Gastroesophageal sphincter (tissue), 4 donors: Measurements from ENCODE around the gene ELOVL5. TPM values are rescaled to one million over a fixed set of nuclear protein-coding genes. Genes with fewer than 3 reads are reported as not detected.

Source experiments
- ATAC-seq: fragments of 150-250 bp; one replicate; pipeline ENCODE4 v1.9.1; 2016; ENCODE audit warnings: mild to moderate bottlenecking, moderate library complexity
- H3K27ac ChIP-seq, 4 donors: fragments of 200-600 bp; sonication (generic) in 3 of 4; 1 replicate in 3 of 4; 2 replicates in 1 of 4; pipeline ENCODE4 v1.5.1; 2016 to 2019
- H3K27me3 ChIP-seq: fragments of 200-600 bp; sonication (generic); one replicate; pipeline ENCODE4 v1.5.1; 2019
- H3K36me3 ChIP-seq, 2 donors: fragments of 200-600 bp; sonication (generic); one replicate each; pipeline ENCODE4 v1.5.1; 2019; ENCODE audit warnings: control low read depth in 1 of 2
- H3K4me1 ChIP-seq, 3 donors: fragments of 200-600 bp; sonication (generic); 1 replicate in 2 of 3; 2 replicates in 1 of 3; pipeline ENCODE4 v1.5.1; 2016 to 2019; ENCODE audit warnings: control low read depth in 2 of 3
- H3K4me3 ChIP-seq, 2 donors: fragments of 200-600 bp; sonication (generic); one replicate each; pipeline ENCODE4 v1.5.1; 2019; ENCODE audit warnings: mild to moderate bottlenecking in 1 of 2, moderate library complexity in 1 of 2
- H3K9me3 ChIP-seq, 3 donors: fragments of 200-600 bp; sonication (generic); one replicate each; pipeline ENCODE4 v1.5.1; 2017 to 2019; ENCODE audit warnings: control low read depth in 2 of 3
- CTCF ChIP-seq, 4 experiments: fragments of 200-600 bp in 2 of 4; fragments of 450-650 bp in 2 of 4; sonication (generic) in 1 of 4; IDR thresholded peaks; one replicate each; pipeline ENCODE4 v1.5.1; 2017 to 2019; ENCODE audit warnings: antibody characterized with exemption in 4 of 4, mild to moderate bottlenecking in 2 of 4, moderate library complexity in 2 of 4
- EP300 ChIP-seq: sonication (generic); formaldehyde crosslinking; IDR thresholded peaks from one replicate; pipeline ENCODE4 v1.6.1; 2017; ENCODE audit warnings: antibody characterized with exemption, mild to moderate bottlenecking
- POLR2A ChIP-seq, 2 donors: fragments of 450-650 bp; IDR thresholded peaks; one replicate each; pipeline ENCODE4 v1.6.1; 2017; ENCODE audit warnings: antibody characterized with exemption in 2 of 2, mild to moderate bottlenecking in 2 of 2, moderate library complexity in 1 of 2
- POLR2AphosphoS5 ChIP-seq: sonication (generic); formaldehyde crosslinking; IDR thresholded peaks from one replicate; pipeline ENCODE4 v1.6.1; 2017; ENCODE audit warnings: antibody characterized with exemption
- WGBS, 2 donors: methylation state at CpG; one replicate each; pipeline ENCODE4 v1.1.5; 2018; ENCODE audit warnings: low coverage in 1 of 2; 5-methylcytosine and 5-hydroxymethylcytosine counted together
- total RNA-seq, 4 donors: library from RNA; depleted of rRNA; stranded (reverse); fragments of >200 nt; gene quantifications; one replicate each; pipeline ENCODE4 v1.1.0, GENCODE V29; 2016

Gene ELOVL5
- total RNA-seq, 4 donors from 2014 or later = 51.5 to 94.6 (median 64.6) TPM

GRCh38 chr6:53241938-53242337, 106.8 kb downstream of the ELOVL5 start:
- ATAC-seq = no peak

GRCh38 chr6:53240761-53241160, 108.0 kb downstream of the ELOVL5 start:
- Histone ChIP-seq H3K4me1 (no peaks in the 10 kb centered on the region), H3K4me3 (no peak overlapping the region), H3K27me3 (no peaks in the 10 kb centered on the region), H3K36me3 (no peaks in the 10 kb centered on the region), H3K27ac (no peak overlapping the region), H3K9me3 (peaks cover 0 to 3% (median 0%) of the 10 kb centered on the region in 3 donors)
- no peak for TF ChIP-seq EP300
- no peak for TF ChIP-seq CTCF (IDR thresholded peaks at IDR 0.05)
- TF ChIP-seq POLR2AphosphoS5 = no peak
- no peak for TF ChIP-seq POLR2A (IDR thresholded peaks at IDR 0.05)
- no CpG with 5 or more reads among the region's 2 CpGs for WGBS, 2 donors
- no peak for ATAC-seq

More at GRCh38 chr6:53241938-53242337, 106.8 kb downstream of the ELOVL5 start:
- TF ChIP-seq POLR2AphosphoS5 (no peak), POLR2A (IDR thresholded peaks at IDR 0.05) (no peak), EP300 (no peak), CTCF (IDR thresholded peaks at IDR 0.05) (no peak)
- Histone ChIP-seq H3K27ac (no peak overlapping the region), H3K4me1 (no peaks in the 10 kb centered on the region), H3K9me3 (peaks cover 0 to 3% (median 0%) of the 10 kb centered on the region in 3 donors), H3K27me3 (no peaks in the 10 kb centered on the region), H3K4me3 (no peak overlapping the region), H3K36me3 (no peaks in the 10 kb centered on the region)
- WGBS, 2 donors = 72 to 100% methylated on average over 2 to 4 of the region's 4 CpGs

- Histone ChIP-seq H3K4me3 (no peak overlapping the region), H3K4me1 (no peaks in the 10 kb centered on the region), H3K27me3 (no peaks in the 10 kb centered on the region), H3K9me3 (peaks cover 0 to 3% (median 0%) of the 10 kb centered on the region in 3 donors), H3K36me3 (no peaks in the 10 kb centered on the region), H3K27ac (no peak overlapping the region)
- ATAC-seq = no peak
- 100% methylated on average over 1 of the region's 3 CpGs; no CpG with 5 or more reads in 1 of the 2 donors for WGBS, 2 donors
- TF ChIP-seq POLR2A (IDR thresholded peaks at IDR 0.05) = no peak
Observed at GRCh38 chr6:53240139-53240538, 108.6 kb downstream of the ELOVL5 start.

GRCh38 chr6:53239526-53239925, 109.2 kb downstream of the ELOVL5 start:
- H3K4me3 ChIP-seq = no peak overlapping the region
- no peaks in the 10 kb centered on the region for H3K36me3 ChIP-seq
- ATAC-seq = no peak
- no peaks in the 10 kb centered on the region for H3K27me3 ChIP-seq
- no peaks in the 10 kb centered on the region for H3K4me1 ChIP-seq
- 70 to 96% methylated on average over 2 to 3 of the region's 3 CpGs for WGBS, 2 donors
- TF ChIP-seq EP300 (no peak), CTCF (IDR thresholded peaks at IDR 0.05) (no peak)
- H3K9me3 ChIP-seq = peaks cover 0 to 3% (median 0%) of the 10 kb centered on the region in 3 donors
- H3K27ac ChIP-seq = no peak overlapping the region

GRCh38 chr6:53238311-53238710, 110.4 kb downstream of the ELOVL5 start:
- H3K36me3 ChIP-seq = no peaks in the 10 kb centered on the region
- H3K27me3 ChIP-seq = no peaks in the 10 kb centered on the region
- no peak overlapping the region for H3K4me3 ChIP-seq
- no peak for TF ChIP-seq POLR2A (IDR thresholded peaks at IDR 0.05)
- no peak for TF ChIP-seq CTCF (IDR thresholded peaks at IDR 0.05)
- TF ChIP-seq EP300 = no peak
- TF ChIP-seq POLR2AphosphoS5 = no peak
- no peak overlapping the region for H3K27ac ChIP-seq
- H3K9me3 ChIP-seq = peaks cover 0 to 3% (median 0%) of the 10 kb centered on the region in 3 donors
- ATAC-seq = no peak
- 58 to 92% methylated on average over 2 to 3 of the region's 3 CpGs for WGBS, 2 donors
- H3K4me1 ChIP-seq = no peaks in the 10 kb centered on the region
